SKM-1 (cell line): ENCODE measurements around the gene FAM3C.
"Not testable (repeated sequence)": the region's sequence is repeated elsewhere in the genome, so short reads cannot be mapped to it uniquely, and the experiment has no call there.

Experiments
- DNase-seq: peaks from one replicate; lab custom pipeline; 2025; ENCODE audit not compliant: unreplicated experiment; lab: John Stamatoyannopoulos, UW

Gene FAM3C, protein sequence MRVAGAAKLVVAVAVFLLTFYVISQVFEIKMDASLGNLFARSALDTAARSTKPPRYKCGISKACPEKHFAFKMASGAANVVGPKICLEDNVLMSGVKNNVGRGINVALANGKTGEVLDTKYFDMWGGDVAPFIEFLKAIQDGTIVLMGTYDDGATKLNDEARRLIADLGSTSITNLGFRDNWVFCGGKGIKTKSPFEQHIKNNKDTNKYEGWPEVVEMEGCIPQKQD

DNA sequence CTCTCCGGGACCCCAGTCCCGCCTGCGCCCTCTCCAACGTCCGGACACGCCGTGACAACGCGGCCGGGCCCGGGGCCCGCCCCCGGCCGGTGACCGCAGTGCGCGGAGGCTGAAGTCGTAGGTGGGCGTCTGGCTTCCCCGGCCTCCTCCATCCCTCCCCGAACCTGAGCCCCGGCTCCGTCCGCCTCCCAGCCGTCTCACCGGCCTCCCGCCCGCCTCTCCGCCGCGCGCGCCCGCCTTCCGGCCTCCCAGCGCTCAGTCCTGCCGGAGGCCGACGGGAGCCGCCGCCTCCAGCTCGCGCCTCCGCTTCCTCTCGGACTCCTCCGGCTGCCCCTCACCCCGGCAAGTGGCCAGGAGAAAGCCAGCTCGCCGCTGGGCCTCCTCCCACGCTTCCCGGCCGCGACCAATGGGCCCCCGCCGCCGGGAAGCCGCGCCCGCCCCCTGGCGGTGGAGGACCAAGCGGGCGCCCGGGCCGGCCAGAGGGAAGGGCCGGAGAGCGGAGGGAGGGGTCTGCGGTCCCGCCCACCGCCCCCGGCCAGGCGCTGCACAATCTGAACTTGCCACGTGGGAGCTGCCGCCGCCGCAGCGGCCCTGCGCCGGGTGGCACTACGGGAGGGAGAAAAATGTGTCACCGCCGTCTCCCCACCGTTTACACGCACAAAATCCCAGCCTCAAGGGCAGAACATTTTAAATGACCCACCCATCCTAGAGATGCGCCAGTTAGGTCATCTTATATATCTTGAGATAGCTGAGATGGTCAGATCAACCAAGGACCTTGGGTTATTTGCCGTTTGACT lies at the start of gene FAM3C:
Gene FAM3C, minus strand, starts transcription at position 348 of the 797 bp plus-strand sequence. CDS start 13,339 bp downstream, outside the sequence.
- peak; percentile 81 for DNase-seq

DNA sequence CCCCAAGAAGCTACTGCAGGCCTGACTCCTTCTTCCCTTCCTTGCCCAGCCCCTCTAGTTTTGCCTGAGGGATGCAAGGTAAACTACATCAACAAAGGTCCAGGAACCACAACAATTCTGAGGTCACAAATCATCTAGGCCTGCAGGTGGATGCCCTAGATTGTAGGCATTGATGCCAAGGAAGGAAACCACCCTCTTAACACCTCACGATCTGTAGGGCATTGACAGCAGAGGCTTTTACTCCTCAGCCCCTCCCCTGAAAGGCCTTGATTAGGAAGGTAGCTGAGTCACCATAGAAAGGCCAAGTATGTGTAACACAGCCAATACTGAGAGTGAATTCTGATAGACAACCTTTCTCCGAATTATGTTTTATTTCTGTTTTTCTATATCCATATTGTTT lies 46.7 kb upstream of the FAM3C start:
- DNase-seq = no peak

DNA sequence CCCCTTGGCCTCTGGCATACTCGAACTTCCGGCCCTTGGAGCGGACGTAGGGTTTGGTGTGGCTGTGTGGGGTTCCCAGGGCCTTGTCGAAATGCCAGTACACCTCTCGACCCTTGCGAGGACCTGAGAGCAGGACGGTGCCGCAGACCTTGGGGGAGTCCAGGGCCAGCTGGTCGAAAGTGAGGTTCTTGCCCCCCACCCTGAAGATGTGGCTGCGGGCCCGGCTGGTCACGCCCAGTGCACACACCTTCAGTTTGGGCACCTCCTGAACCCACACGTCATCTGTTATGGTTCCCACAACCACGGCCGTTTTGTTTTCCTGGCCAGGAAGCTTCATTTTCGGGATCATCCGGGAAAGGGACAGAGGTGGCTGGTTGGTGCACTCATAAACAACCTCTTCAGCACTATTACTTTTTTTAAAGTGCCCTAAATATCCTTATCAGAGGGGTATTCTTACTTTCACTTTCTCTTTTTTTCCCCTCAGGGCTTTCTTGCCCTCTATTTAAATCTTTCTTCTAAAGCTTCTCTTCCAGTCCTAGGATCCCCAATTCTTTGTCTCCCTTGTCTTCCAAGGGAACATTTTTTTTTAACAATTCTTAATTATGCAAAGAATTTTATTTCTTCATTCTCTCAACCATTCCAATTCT lies 44.9 kb upstream of the FAM3C start:
- DNase-seq = no peak

DNA sequence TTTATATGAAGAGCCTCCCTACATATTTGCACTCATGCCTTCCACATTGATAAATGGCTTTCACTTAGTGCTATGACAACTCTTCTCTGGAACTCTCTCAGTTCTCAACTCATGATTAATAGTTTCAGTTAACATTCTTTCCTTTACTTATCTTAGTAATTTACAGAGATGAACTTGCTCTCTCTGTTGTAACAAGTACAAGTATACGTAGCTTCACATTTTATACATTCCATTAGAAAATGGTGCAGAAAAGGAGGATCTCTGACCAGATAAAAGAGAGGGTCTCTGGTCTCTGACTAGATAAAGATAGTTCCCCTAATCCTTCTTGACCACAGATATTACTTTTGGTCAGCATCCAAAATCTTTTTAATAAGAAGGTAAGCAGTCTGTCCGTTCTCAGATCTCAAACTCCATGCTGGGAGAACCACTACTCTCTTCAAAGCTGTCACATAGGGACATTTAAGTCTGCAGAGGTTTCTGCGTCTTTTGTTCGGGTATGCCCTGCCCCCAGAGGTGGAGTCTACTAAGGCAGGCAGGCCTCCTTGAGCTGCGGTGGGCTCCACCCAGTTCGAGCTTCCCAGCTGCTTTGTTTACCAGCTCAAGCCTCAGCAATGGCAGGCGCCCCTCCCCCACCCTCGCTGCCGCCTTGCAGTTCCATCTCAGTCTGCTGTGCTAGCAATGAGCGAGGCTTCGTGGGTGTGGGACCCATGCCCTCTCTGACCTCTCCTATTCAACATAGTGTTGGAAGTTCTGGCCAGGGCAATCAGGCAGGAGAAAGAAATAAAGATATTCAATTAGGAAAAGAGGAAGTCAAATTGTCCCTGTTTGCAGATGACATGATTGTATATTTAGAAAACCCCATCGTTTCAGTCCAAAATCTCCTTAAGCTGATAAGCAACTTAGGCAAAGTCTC lies 42.2 kb upstream of the FAM3C start:
- not testable (repeated sequence) for DNase-seq

DNA sequence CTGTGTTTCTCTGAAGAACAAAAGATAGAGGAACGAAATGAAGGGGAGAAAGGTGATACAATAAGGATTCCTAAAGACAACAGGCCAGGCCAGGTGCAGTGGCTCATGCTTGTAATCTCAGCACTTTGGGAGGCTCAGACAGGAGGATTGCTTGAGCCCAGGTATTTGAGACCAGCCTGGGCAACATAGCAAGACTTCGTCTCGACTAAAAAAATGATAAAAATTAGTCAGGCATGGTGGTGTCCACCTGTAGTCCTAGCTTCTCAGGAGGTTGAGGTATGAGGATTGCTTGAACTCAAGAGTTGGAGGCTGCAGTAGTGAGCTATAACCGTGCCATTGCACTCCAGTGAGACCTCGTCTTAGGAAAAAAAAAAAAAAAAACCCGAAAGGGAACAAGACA lies 41.4 kb upstream of the FAM3C start:
- no peak for DNase-seq

DNA sequence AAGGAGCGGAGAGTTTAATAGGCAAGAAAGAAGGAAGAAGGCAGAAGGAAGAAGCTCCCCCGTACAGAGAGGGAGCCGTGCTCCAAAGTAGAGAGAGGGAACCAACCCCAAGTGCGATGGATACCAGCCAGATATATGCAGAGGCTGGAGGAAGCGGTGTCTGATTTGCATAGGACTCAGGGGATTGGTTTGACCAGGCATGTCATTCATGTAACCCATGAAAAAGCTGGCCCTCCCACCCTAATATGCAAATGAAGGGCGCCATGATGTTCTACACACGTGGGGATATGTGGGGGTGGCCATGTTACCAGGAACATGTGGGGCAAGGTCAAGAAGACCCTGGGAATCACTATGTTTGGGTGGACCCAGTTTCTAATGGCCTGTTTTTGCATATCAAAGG lies 40.6 kb upstream of the FAM3C start:
- no peak for DNase-seq

DNA sequence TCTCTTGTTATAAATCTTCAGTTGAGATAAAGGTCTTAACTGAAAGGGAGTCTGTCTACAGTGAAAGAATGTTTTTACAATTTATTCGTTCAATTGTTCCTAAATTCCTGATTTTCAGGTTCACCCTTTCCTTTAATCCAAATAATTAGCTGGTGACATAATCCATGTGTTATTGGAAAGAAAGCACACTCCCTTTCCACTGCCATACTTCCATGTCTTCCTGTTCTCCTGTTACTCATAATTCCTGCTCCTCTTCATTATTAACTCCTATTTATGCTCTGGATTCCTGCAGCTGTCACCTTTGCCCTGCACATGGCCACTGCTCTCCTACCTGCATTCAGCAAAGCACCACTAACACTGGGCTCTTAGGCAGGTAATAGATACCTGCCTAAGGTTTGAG lies 40.0 kb upstream of the FAM3C start:
- DNase-seq = no peak

DNA sequence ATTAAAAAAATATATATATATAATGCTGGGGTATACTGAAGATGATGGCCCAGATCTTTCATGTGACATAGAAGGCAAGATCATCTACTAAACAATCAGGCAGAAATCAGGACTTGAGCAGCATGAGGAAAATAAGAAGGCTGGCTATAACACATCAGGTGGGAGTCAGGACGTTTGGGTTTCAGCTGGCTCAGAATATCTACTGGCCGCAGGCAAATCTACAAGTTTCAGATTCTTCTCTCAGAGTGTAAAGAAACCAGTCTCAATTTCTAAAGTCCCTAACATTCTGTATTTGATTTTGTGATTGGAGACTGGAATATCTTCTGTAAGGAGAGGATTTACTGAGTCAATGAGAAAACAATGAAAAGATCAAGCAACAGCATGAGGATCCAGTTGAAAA lies 37.7 kb upstream of the FAM3C start:
- no peak for DNase-seq

DNA sequence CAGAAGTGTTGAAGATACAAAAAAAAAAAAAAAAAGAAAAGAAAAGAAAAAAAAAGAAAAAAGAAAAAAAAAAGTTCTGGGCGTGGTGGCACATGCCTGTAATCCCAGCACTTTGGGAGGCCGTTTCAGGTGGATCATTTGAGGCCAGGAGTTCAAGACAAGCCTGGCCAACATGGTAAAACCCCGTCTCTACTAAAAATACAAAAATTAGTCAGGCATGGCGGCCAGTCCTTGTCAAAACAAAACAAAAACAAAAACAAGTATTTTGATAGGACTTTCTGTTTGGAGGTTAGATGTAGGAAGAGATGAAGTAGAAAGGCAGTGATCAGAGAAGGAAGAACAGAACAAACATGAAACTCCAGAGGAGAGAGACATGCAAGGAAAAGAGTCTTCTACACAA lies 36.4 kb upstream of the FAM3C start:
- DNase-seq = not testable (repeated sequence)

DNA sequence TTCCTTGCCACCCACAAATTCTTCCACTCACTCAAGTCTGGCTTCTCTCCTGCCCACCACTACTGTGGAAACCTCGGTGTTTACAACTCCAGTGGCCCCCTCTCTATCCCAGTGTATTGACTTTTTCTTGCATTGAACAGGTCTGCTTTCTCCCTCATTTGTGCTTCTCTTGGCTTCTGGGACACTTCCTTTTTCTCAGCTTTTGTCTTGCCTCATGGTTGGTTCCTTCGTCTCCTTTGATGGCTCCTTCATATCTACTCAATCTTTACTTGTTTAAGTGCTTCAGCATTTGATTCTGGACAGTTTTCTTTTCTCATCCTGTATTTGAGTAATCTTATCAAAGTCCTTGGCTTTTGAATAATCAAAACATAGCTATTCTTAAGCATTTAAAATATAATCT lies 35.9 kb upstream of the FAM3C start:
- DNase-seq = no peak

DNA sequence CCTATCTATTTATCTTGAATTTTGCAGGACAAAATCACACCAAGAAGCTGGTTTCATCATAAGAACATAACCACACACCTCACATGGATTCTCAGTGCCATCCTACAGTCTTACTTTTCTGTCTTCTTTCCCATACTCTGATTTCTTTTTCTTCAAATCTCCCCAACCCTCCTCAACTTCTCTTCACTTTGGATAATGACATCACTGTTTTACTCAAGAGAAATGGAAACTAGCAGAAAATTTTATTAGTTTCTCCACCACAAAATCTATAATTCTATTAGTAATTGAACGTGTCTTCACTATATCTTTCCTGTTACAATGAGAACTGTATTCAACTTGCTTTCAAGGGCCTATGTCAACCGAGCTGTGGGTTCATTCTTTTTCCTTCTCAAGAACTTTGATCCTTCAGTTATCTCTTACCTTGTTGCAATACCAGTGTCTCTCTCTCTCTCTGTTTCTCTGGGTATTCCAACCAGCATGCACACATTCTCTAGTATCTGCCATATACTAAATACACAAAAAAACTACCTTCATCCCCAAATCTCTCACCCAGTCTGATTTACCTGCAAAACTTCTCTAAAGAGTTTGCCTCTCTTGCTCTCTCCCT lies 35.4 kb upstream of the FAM3C start:
- no peak for DNase-seq

DNA sequence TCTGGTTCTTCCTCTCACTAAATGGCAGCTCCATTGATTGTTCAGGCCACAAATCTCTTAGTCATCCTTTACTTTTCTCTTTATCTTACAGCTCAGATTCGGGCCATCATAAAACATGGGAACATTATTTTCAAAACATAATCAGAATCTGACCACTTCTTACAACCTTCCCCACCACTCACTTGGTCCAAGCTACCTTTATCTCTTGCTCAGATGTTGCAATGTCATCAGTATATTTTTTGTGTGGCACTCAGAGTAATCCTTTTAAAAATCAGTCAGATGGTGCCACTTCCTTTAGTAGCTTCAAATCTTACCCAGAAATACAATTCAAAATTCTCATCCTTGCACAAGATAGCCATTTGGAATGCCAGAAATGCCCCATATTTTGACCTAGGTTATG lies 34.5 kb upstream of the FAM3C start:
- no peak for DNase-seq

DNA sequence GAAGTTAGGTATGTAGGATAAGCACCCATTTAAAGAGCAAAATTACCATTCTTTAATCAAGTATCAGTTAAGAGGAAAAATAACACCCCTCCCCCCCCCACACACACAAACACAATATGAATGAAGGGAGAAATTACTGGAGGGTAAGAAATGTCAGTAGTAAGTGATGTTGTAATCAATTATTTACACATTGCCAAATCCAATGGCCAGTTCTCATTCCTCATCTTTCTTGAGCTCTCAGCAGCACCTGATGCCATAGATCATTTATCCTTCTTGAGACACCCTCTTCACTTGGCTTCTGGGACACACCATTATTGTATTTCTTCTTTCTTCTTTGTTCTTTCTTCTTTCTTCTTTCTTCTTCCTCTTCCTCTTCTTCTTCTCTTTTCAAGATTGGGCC lies 33.7 kb upstream of the FAM3C start:
- no peak for DNase-seq

DNA sequence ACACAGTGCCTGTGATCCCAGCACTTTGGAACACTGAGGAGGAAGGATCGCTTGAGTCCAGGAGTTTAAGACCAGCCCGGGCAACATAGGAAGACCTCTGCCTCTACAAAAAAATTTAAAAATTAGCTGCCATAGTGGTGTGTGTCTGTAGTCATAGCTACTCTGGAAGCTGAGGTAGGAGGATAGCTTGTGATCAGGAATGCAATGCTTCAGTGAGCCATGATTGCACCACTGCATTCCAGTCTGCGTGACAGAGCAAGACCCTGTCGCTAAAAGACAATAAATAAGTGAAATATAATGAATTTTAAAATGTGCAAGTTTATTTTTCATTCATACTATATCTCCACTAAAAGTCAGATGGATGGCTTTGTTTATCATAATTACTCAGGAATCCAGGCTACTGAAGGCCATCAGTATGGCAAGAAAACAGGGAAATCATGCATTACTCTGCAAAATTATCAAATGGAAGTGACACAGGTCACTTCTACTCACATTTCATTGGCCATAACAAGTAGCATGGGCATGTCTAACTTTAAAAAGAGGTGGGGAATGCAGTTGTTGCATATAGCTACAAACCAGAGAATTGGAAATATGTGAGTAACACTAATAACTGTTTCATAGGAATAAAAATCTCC lies 32.9 kb upstream of the FAM3C start:
- DNase-seq = no peak

DNA sequence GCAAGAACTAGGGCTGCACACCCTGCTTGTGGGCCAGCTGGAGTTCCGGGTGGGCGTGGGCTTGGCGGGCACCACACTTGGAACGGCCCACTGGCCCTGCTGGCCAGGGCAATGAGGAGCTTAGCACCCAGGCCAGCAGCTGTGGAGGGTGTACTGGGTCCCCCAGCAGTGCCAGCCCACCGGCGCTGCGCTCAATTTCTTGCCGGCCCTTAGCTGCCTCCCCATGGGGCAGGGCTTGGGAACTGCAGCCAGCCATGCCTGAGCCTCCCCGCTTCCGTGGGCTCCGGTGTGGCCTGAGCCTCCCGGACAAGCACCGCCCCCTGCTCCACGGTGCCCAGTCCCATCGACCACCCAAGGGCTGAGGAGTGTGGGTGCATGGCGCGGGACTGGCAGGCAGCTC lies 25.6 kb upstream of the FAM3C start:
- not testable (repeated sequence) for DNase-seq

DNA sequence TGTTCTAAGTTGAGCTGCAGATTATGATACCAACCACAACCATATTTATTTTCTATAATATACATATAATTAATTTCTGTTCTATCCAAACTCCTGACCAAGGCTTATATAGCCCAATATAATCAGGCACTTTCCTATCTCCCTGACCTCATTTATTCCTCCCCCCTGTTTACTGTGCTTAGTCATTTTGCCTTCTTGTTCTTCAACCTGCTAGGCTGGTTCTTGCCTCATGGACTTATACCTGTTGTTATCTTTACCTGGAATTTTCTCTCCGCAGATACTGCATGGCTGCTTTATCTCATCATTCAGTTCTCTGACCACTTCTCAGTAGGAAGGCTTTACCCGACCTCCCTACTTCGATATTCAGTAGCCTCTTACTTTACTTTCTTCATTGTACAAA lies 24.9 kb upstream of the FAM3C start:
- DNase-seq = no peak

DNA sequence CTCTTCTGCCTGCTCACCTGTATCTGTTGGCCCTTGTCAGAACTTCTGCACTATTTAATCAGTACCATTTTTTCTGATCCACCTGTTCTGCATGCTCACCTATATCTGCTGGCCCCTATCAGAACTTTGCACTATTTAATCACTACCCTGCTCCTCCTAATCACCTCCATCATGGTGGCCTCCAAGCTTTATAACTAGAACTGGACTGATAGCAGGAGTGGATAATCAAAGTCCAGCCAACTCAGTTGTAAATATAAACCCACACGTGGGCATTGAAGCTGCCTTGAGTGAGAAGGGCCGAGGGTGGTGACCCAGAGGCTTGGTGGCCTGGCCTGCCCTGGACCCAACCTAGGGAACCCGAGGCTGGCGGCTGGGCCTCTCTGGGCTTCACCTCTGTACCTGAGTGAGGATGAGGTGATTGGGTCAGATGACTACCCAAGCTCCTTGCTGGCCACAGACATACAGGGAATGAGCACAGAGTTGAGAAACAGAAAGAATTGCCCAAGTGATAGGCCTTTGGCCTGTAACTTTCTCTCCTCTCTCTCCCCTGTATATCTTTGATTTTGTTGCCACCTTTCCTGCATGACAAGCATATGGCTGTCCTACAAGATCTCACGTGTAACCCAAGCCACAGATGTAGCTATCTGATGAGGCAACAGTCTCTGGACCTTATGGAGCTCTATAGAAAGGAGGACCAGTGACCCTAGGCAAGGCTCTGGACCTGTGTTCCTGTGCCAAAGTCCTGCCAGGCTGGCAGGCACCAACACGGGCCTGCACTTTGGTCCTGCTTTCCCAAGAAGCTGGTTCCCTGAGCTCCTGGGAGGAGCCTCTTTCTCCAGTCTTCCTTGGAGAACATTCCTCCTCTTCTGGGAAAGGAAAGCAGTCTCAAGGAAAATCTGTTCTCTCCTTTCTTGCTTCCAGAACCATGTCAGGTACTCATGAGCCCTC lies 23.4 kb upstream of the FAM3C start:
- no peak for DNase-seq

DNA sequence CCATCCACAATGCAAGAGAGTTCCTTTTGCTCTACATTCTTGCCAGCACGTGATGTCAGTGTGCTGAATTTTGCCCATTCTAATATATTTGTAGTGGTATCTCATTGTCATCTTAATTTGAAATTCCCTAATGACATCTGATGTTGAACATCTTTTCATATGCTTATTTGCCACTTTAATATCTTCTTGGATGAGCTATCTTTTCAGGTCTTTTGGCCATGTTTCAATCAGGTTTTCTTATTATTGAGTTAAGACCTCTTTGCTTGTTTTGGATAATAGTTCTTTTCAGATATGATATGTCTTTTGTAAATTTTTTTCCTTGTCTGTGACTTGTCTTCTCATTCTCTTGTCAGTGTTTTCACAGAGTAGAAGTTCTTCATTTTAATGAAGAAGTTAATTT lies 20.4 kb upstream of the FAM3C start:
- DNase-seq = no peak

DNA sequence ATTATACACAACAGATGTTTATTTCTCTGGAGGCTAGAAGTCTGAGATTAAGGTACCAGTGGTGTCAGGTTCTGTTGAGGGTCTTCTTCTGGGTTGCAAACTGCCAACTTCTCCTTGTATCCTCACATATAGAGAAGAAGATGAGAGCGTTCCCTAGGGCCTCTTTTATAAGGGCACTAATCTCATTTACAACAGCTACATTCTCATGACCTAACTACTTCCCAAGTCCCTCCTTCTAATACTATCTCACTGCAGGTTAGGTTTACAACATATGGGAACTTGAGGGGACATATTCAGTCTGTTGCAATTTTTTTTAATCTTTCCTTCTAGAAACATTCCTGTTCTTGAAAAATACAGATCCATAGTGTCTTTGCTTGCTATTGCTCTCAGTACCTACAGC lies 18.3 kb upstream of the FAM3C start:
- DNase-seq = no peak
